Thymus (tissue), 11 donors: ENCODE results near the gene CDH19. TPM values are rescaled to one million over a fixed set of nuclear protein-coding genes. Genes with fewer than 3 reads are reported as not detected.

ENCODE experiments used
- DNase-seq, 9 donors: peaks; one replicate each; pipeline ENCODE4 v3.0.0-alpha.2; 2013; ENCODE audit warnings: low spot score in 9 of 9, low read depth in 6 of 9, missing footprints in 1 of 9
- H3K27ac ChIP-seq, 2 donors: one replicate each; pipeline ENCODE4 v1.5.1; 2013; ENCODE audit warnings: control low read depth in 1 of 2, low read depth in 1 of 2, low read length in 1 of 2, mild to moderate bottlenecking in 1 of 2, moderate library complexity in 1 of 2
- H3K27me3 ChIP-seq, 2 donors: one replicate each; pipeline ENCODE4 v1.5.1; 2013; ENCODE audit warnings: low read length in 1 of 2; ENCODE audit not compliant: control insufficient read depth in 2 of 2, insufficient read depth in 1 of 2
- H3K36me3 ChIP-seq, 2 donors: one replicate each; pipeline ENCODE4 v1.5.1; 2013; ENCODE audit warnings: low read length in 1 of 2, mild to moderate bottlenecking in 1 of 2, moderate library complexity in 1 of 2; ENCODE audit not compliant: control insufficient read depth in 2 of 2, insufficient read depth in 2 of 2
- H3K4me1 ChIP-seq, 2 donors: one replicate each; pipeline ENCODE4 v1.5.1; 2013; ENCODE audit warnings: low read length in 2 of 2; ENCODE audit not compliant: control insufficient read depth in 2 of 2, insufficient read depth in 2 of 2
- H3K4me3 ChIP-seq, 2 donors: one replicate each; pipeline ENCODE4 v1.5.1; 2013; ENCODE audit warnings: low read length in 2 of 2, control low read depth in 1 of 2, mild to moderate bottlenecking in 1 of 2
- H3K9me3 ChIP-seq, 2 donors: one replicate each; pipeline ENCODE4 v1.5.1; 2013; ENCODE audit warnings: low read length in 1 of 2, mild to moderate bottlenecking in 1 of 2; ENCODE audit not compliant: control insufficient read depth in 2 of 2, insufficient read depth in 1 of 2
- WGBS: extraction: QIAGEN DNeasy Blood & Tissue Kit; methylation state at CpG from one replicate; pipeline ENCODE4 v1.1.7; 2013; 5-methylcytosine and 5-hydroxymethylcytosine counted together
- polyA plus RNA-seq: library from polyadenylated mRNA; stranded (reverse); fragments of 200-250 nt; gene quantifications from one replicate; pipeline ENCODE4 v1.2.3, GENCODE V29; 2013
- total RNA-seq: library from RNA; stranded (reverse); fragments of 120-200 nt; gene quantifications from one replicate; pipeline ENCODE4 v1.2.4, GENCODE V29; 2013
- donor health status: healthy.

Gene CDH19
- total and polyA plus RNA-seq, 2 donors: 0.05 to 0.68 TPM

DNA sequence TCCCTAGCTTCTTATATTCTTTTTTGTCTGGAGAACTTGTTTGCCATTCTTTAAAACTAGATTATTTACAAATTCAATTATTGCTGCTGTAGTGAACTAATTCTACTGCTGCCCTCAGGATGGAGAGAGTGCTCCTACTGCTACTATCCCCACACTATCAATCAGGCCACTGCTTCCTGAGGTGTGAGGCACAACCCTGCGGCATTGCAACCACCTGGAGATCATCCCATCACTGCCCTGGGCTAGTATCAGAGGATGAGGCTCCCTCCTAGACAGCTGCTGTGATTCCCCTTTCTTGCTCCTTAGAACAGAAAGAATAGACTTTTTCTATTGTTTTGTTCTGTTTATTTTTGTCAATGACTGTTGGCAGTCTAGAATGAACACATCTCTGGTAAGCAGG lies 146.6 kb downstream of the CDH19 start:
- 76% methylated on average over 1 of the region's 1 CpG for WGBS
- Histone ChIP-seq H3K9me3 (no peaks in the 10 kb centered on the region), H3K4me1 (no peaks in the 10 kb centered on the region), H3K27ac (no peak overlapping the region), H3K4me3 (no peak overlapping the region), H3K27me3 (no peaks in the 10 kb centered on the region), H3K36me3 (no peaks in the 10 kb centered on the region)
- DNase-seq: no peak
